HG03135 (cell line): Measurements from ENCODE around the gene CHMP6.

Source experiments
- ATAC-seq: cut with Tn5 transposase; IDR thresholded peaks from one replicate; pipeline ENCODE4 v1.9.1; 2021; ENCODE audit warnings: mild to moderate bottlenecking, moderate library complexity; ENCODE audit not compliant: unreplicated experiment

CHMP6 gene

GRCh38 chr17:80956321-80957190 is 35.1 kb upstream of the CHMP6 start:
- no peak for ATAC-seq

DNA sequence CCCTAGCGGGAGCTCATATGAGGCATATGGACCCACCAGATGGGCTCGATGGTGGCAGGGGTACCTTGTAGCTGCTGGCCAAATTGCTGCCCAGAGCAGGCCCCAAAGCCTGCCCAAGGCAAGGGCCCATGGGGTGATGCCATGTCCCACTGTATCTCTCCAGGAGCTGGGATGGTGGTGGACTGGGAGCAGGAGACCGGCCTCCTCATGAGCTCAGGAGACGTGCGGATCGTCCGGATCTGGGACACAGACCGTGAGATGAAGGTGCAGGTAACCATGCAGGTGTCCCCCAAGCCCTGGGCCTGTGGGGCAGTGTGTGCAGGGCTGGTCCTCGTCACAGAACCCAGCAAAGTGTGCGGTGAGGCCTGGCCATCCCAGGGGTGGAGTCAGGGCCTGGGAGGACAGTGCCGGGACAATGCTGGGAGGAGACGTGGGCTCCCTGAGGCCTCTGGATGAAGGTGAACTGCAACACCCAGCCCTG is 34.1 kb upstream of the CHMP6 start:
- ATAC-seq, result no peak

- ATAC-seq, result no peak
These were observed 32.2 kb upstream of the CHMP6 start for GRCh38 chr17:80959330-80960036.

GRCh38 chr17:80960037-80960796 is 31.4 kb upstream of the CHMP6 start:
- no peak for ATAC-seq

- no peak for ATAC-seq
These were observed 30.7 kb upstream of the CHMP6 start for GRCh38 chr17:80960797-80961452.

- no peak for ATAC-seq
These were observed 29.9 kb upstream of the CHMP6 start for GRCh38 chr17:80961541-80962330.

DNA sequence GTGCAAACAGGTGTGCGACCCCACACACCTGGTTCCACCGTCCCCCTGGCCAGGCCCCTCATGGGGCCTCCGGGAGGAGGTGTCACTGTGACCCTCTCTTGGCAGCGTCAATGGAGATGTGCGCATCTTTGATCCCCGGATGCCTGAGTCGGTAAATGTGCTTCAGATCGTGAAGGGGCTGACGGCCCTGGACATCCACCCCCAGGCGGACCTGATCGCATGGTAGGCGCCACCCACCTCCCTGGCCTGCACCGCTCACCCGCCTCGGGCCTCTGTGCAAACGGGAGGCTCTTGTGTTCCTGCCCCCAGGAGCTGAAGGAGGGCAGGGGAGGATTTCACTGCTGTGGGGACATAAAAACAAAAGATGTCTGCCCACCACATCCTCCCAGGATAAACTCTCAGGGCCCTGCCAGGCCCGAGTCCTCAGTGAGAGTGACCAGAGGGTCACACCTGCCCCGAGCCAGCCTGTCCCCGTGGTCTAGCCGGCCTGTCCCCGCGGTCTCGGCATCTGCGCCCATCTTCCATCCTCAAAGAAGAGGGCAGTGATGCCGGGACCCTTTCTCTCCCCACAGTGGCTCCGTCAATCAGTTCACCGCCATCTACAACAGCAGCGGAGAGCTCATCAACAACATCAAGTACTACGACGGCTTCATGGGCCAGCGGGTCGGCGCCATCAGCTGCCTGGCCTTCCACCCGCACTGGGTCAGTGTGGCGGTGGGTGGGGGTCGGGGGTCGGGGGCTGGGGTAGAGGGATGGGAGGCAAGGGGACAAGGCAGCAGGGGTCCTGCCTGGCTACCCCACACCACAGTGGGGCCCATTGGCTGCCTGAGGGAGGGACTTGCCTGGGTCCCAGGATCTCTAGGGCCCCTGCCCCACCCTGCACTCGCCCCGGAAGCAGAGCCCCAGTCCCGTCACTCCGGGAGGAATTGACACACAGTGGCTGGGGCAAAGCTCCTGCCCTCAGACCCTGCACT is 29.0 kb upstream of the CHMP6 start:
- no peak for ATAC-seq

DNA sequence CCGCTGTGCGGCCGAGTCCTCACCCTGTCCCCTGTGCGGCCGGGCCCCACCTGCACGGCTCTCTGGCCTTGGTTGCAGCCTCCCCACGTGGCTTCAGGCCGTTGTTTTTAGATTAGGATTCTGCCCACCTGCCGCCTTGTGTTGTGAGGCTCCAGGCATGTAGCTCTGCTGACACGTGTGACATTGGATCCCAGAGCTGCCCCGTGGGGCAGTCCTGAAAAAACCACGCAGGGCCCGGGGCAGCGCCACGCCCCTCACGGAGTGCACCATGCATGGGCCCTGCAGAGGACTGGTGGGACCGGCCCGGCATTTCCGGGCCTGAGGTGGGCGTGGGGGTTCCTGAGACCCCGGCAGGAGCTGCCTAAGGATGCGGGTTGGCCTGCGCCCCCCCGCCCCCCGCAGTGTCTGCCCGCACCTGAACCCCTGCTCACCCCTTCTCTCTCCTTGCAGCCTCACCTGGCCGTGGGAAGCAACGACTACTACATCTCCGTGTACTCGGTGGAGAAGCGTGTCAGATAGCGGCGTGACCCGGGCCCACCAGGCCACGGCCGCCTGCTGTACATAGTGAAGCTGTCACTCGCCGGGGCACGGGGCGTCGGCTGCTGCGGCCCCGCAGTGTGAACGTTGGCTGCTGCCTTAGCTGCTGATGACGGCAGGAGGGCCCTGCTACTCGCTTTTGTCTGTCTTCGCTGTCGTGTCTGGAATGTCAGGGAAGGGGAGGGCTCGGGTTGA is 27.7 kb upstream of the CHMP6 start:
- ATAC-seq, result no peak

DNA sequence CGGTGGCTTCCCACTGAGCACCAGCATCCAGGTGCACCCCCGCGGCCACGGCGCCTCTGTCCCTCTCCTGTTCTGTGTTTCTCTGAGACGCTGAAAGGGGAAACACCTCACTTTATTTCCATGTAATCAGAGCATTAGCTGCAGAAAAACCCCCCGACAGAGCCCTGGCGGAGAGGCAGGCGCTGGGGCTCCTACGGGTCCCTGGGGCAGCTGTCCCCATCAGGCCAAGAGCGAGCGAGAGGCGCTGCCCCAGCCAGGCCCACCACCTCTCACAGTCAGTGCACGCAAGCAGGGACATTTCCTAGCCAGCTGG is 27.1 kb upstream of the CHMP6 start:
- no peak for ATAC-seq

GRCh38 chr17:80964859-80965580 is 26.6 kb upstream of the CHMP6 start:
- ATAC-seq, result no peak

DNA sequence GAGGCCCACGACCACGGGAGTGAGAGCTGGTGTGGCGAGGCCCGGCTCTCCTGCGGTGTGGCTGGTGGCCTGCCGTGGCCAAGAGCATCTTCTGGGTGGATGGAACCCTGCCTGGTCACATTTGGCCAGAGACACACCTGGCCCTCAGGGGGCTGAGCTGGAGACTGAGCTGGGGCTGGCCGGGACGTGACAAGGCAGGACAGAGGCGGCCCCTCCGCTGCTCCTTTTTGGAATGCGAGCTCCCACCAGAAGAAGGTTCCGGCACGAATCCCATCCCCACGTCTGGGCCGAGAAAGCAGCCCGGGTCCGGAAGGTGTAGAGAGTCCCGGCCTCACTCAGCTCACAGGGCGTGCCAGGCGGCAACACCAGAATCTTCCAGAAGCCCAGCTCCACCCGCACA is 26.0 kb upstream of the CHMP6 start:
- no peak for ATAC-seq

- ATAC-seq, result no peak
These were observed 24.2 kb upstream of the CHMP6 start for GRCh38 chr17:80967404-80967872.

GRCh38 chr17:80968602-80969029 is 23.0 kb upstream of the CHMP6 start:
- ATAC-seq, result no peak

DNA sequence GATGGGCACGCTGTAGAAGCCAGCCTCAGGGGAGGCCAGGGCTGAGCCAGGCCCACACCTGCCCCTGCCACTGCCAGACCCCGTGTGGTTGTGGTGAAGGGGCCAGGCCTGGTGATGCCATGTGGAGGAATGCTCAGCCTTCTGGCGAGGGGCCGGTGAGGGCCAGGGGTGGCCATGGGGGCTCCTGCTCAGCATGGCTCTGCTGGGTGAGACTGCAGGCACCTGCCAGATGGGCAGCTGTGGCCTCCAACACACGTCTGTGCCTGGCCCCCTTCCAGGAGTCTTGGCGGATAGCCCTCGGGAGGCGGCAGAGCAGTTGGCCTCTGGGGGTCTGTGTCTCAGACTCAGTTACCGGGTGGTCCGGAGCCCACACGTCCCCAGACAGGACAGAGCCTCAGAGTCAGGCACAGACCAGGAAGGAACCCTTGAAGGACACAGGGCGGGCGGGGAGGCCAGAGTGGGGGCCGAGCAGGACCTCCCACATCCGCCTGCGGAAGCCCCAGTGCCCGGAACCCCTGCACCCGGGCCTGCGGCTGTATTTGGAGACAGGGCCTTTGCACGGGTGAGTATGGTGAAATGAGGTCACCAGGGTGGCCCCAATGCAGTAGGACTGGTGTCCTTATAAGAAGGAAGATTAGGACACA is 22.5 kb upstream of the CHMP6 start:
- ATAC-seq, result no peak

DNA sequence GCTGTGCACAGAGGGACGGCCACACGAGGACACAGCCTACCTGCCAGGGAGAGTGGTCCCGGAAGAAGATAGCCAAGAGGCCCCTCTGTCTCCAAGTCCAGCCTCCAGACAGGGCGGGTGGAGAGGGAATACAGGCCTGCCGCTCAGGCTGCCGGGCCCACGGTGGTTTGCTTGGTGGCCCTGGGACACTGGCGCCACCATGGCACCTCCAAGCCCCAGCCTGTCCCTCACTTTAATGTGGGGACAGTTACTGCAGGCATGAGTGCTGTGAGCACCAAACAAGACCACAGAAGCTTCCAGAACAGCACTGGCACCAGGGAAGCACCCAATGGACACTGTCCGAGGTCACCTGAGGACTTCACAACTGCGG is 22.0 kb upstream of the CHMP6 start:
- ATAC-seq, result no peak

DNA sequence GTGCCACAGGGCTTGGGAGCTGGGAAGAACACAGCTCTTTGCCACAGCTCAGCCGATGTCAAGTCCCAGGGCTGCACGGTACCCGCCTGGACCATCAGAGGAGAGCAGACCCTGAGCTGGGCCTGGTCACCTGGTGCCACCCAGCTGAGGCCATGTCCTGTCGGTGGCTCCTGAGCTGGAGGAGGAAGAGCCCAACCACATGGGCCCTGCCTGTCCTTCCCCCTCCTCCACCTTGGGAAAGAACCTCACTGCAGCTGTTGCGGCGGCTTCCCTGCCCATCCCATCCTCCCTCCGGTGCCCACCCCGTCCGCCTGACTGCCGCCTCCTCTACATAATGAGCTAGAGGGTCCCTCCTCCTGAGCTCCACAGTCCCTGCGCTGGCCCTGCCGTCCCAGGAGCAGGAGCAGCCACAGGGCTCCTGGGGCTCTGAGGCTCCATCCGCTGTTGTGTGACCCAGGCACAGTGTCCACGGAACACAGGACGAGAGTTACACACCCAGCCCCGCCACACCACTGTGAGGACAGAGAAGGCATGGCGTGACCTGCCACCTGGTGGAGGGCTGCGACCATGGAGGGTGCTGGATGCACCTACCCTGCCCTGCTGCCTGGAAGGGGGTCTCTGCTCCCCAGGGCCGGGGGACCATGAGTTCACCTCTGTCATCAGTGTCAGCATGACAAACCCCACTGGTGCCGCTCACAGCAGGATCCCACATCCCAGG is 21.4 kb upstream of the CHMP6 start:
- ATAC-seq, result no peak
